ENCODE results near the gene PNPLA3.

- no peak for TF ChIP-seq CTCF (IDR thresholded peaks at IDR 0.05)
- TF ChIP-seq POLR2A (IDR thresholded peaks at IDR 0.05), result no peak
These were observed 73.3 kb downstream of the PNPLA3 start for GRCh38 chr22:43996981-43997265.

Data from testis (tissue), 2 donors.